ENCODE results near the gene GALNTL6.
"Not testable (repeated sequence)": the region's sequence is repeated elsewhere in the genome, so short reads cannot be mapped to it uniquely, and the experiment has no call there.

Gene GALNTL6

DNA sequence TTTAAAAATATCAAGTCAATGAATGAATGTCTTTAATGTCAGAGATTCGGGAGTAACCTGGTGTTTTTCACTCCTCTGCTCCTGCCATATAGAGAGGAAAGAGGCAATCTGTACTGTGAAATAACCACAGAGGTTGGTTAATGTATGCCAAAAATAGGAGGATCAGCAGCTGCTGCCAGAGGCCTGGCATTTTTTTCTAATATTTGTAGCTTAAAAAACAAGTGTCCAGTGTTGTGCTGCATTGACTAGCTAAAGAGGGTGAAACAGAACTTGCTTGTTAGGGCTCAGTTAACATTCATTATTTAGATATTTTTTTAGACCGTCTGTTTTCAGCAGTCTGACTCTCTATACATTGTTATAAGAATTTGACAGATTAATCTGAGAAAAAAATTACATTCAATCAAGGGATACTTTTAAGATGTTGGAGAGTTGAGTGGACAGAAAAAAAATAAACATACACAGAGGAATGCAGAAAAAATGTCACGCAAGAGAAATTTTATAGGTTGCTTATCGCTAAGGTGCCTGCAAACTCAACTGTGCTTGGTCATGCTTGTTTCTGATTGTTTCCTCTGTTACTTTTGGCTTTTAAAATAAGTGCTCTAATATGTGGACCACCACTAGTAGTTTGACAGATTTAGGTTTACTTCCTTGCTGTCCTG is 963.1 kb downstream of the GALNTL6 start:
- DNase-seq, result no peak

DNA sequence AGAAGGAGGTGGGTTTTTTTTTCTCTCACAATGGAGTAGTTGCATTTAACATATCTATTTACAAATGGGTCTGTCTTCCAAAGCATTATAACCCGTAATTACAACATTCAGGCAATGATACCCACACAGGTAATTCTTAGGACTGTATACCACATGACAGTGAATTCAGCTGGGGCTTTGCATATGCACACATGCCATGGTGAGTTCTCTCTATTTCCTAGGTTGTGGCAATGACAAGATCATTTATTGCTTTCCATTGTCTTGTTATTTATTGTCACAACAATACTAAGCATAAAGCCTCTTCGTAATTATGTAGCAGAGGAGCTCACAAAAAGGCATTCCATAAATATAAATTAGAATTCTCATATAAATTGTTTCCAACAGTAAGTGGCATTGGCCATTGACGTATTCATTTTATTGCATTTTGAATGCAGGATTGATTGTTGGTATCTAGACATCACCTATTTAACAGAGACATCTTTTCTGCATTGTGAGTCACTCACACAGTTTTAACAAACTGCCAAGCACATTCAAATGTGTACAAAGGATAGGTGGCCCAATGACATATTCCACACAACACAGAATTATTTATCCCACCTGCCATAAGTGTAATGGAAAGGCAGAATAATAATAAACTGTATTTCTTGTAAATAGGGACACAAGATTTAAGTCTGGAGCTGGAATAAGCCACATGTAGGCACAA is 964.7 kb downstream of the GALNTL6 start:
- no peak for DNase-seq

DNA sequence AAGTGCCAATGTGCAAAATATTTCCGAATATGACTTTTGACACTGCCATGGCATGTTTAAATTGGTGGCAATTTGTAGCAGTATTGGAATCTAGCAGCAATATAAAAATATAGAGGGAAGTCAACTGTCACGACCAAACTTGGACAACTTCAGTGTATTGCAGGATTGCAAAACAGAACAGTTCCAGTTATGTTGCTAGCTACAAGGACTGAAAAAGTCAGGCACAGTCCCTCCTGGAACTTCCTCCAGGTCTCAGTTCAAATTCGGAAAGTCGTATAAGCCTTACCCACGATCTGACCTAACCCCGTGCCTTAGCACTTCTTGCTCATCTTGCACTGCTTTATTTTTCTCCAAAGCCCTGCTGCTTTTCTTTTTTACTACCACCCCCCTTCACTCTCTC is 965.4 kb downstream of the GALNTL6 start:
- DNase-seq, result no peak

DNA sequence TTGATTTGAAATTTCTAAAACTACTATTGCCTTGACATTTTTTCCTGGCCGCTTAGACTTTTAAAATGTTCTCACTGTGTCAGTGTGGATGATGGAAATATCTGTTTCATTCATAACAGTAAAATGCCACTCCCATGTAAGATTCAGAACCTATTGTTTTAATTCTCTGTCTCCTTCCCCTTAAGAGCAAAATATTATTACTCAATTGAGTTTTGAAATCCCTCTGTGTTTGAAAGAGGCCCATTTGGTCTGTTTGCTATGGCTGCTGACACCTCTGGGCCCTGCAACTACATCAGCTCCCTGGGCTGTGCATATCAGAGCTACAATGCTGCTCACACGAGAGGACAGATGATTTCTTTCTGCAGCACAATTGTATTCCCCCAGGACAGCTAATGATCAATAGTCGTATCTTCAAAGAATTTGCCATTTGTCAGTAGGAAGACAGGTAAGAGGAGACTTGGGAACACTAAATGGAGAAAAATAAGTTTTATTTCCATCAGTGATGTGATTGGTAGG is 967.4 kb downstream of the GALNTL6 start:
- no peak for DNase-seq

DNA sequence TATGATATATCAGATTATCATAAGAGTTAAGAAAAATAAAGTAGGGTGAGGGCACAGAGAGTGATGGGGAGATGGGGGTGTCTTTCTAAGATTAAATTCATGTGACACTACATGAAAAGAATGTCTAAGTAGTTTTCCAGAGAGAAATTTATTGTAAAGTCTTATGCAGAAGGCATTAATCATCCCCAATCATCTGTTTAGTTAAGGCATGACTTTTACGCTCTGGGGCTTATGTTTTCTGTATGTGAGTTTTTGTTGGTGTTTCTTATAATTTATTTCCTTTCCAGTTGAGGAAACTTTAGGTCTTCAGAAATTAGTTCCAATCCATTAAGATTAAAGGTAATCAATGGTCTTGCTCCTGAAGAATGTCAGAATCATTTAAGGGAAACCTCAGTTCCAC is 972.4 kb downstream of the GALNTL6 start:
- no peak for DNase-seq

DNA sequence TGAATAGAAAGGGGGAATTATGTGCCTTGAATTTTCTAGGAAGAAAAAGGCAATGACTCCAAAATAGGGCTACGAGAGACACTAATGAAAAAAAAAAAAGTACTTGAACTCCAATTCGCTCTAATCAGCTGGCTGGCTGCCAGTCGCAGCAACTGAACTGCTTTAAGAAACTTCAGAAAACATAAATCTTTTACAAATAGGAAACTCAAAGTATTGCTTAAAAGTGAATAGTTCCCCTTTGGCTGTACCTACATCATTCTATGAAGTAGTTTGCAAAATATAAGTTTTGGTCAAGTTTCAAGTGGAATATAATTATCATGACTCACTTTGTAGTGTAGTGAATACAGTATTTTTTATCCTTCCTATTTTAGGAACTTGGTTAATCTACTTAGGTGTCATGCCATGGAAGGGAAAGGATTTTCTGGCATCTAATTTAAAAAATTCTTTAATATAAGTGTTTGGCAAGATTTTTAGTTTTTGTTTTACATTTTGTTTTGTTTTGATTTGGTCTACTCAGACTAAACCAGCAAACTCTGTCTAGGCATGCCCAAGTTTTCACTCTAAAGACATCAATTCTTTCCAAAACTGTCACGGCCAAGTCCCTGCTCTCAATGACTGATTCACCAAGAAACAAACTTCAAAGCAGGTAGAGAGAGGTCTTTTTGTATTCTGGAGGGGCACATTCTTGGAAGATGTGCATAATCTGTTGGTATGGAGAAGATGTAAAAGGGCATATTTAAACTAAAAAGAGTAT is 973.0 kb downstream of the GALNTL6 start:
- no peak for DNase-seq

DNA sequence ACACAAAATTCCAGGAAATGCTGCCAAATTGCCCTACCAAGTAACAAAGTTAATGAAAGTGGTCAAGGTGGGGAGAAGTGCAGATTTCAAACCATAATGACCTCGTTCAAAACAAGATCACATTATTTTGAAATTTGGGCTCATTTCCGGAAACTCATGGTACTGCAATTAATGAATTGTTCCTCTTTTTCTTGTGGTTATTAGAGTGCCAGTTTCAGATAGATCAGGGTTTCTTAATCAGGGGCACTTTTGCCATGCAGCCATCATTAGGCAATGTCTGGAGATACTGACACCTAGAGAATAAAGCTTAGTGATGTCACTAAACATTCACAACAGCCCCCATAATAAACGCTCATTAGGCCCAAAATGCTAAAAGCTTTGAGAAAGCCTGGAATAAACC is 973.9 kb downstream of the GALNTL6 start:
- no peak for DNase-seq

DNA sequence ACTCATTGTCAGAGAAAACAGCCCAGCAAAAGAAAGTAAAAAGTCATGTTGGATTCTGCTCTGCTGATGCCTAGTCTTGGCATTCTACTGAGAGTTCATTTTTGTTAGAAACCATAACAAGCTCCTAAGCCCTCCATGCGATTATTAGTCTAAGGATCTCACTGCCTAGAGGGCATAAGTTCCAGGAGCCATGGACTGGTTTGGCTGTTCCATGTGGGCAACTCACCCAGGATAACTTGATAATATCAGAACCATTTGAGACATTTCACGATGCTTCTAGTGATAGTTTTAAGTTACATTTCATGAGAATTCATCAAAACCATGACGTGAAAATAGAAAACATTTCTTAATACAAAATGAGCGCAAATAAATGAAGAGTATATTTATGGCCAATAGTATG is 978.6 kb downstream of the GALNTL6 start:
- DNase-seq, result no peak

DNA sequence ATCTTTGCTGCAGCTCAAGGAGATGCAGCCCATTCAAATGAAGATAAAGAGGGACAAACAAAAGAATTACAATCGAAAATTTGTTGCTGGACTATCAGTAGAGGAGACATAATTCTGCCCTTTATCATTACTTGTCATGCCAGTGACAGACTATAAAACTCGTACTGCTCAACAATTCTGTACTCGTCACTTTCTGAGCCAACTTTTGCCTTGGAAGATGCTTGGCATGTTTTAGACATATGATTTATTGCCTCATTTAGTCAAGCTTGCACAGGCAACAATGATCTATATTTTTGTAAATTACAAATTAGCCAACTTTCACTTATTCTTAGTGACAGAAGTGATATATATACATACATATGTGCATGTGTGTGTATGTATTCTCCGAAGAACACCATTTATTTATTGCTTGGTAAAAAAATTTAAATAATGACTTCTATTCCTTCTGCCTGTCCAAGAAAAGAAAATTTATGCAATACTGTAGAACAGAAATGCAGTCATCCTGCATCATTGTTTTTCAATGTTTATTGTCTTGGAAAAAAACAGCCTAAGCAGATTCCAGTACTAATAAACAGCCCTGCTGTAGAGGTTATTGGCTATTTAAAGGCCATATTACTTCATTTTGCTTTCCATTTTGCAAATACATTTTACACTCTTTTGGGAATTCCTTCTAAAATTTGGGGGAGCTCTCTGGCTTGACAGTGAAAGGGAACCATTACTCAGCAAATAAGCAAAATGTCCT is 980.5 kb downstream of the GALNTL6 start:
- DNase-seq, result no peak

DNA sequence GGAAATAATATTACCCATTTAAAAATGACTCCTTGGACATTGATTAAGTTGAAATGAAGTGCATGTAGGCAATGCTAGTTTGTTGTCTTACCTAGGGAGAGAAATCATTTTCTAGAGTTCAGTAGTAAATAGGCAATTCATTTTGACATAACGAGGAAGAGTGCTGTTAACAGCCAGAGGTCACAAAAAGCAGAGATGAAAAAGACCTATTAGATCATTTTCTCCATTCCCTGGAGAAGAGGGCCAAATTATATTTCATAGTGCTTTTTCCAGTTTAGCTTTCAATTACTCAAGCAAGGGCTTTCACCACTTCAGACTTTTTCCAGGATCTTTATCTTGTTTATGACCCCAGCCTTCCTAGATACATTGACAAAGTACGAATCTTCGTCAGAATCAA is 981.1 kb downstream of the GALNTL6 start:
- no peak for DNase-seq

DNA sequence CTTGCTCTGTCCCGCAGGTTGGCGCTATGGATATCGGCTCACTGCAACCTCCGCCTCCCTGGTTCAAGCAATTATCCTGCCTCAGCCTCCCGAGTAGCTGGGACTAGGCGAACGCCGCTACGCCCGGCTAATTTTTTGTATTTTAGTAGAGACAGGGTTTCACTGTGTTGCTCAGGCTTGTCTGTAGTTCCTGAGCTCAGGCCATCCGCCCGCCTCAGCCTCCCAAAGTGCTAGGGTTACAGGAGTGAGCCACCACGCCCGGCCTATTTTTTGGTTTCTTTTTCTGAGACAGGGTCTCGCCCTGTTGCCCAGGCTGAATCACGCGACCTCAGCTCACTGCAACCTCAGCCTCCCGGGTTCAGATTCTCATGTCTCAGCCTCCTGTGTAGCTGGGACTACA is 984.1 kb downstream of the GALNTL6 start:
- DNase-seq, result not testable (repeated sequence)

DNA sequence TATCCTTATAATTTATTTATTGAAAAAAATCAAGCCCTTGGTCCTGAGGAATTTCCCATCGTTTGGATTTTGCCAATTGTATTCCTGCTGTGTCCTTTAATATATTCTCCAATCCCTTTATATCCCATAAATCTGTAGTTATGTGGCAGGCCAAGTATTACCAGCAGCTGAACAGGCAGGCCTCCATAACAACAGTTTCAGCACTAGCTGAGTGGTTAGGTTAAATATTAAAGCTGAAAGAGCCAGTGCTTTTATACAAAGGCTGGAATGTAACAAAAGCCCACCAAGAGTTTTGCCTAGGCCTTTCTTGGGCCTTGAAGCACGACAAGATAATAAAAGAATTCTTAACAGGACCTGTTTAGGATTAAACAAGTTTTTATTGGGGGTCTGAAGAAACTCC is 988.8 kb downstream of the GALNTL6 start:
- no peak for DNase-seq

DNA sequence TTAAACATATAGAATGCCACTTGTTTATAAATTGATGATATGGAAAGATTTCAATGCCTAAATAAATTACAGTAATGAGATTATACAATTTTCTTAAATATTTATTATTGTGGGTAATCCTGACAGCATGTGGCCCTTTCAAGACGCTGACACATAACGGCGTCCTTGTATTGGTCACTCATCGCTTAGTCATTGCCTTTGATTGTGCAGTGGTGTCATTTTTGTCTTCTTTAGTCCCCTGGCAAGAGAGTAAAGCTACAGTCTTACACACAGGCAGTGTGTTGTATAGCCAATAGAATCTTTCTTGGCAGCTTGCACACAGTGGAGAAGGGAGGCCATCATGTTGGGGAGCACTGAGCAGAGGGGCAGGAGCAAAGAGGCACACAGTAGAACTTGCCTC is 993.6 kb downstream of the GALNTL6 start:
- no peak for DNase-seq

DNA sequence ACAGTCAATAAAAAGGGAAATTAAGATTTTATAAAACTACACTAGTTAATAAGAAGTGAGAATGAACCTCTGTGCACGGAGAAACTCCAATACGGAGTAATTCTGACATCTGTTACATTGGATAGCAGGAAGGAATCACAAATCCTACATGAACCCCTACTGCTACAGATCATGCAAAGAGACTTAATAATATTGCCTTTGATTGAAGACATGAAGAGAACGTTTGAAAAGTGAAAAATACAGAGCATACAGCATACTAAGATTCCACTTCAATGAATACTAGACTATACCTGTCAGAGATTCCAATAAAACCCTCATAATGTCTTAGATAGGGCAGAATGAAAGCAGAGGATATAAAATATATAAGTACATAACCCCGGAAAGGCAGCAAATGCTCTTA is 995.0 kb downstream of the GALNTL6 start:
- no peak for DNase-seq

DNA sequence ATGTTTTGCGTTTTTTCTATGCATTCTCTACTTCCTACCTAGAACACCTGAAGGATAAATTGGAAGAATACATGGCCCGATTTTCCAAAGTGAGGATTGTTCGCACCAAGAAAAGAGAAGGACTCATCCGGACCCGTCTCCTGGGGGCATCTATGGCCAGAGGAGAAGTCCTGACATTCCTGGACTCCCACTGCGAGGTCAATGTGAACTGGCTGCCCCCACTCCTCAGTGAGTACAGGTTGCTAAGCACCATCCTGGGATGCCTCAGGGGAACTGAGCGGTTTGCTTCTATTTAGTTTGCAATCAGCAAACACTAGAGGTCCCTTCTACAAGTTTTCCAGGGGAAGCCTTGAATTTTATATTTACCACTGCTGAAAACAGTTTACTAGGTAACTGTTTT is 996.1 kb downstream of the GALNTL6 start:
- DNase-seq, result no peak

DNA sequence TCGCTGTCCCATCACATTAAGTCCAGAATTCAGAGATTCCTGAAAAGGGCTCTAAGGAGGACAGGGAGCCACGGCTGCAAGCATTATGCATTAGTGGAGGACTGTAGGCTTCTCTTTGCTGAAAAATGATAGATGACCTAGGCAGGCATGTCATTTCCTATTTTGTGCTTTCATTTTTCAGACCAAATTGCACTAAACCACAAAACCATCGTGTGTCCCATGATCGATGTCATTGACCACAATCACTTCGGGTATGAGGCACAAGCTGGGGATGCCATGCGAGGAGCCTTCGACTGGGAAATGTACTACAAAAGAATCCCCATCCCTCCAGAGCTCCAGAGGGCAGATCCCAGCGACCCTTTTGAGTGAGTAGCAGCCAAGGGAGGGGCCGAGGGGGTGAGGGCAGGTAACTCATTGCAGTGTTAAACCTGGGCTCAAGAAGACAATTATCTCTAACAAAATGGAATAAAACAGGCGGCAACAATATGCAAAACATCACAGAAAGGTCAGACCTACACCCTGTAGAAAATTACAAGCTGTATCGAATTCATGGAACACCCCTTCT is 1000.2 kb downstream of the GALNTL6 start:
- no peak for DNase-seq

DNA sequence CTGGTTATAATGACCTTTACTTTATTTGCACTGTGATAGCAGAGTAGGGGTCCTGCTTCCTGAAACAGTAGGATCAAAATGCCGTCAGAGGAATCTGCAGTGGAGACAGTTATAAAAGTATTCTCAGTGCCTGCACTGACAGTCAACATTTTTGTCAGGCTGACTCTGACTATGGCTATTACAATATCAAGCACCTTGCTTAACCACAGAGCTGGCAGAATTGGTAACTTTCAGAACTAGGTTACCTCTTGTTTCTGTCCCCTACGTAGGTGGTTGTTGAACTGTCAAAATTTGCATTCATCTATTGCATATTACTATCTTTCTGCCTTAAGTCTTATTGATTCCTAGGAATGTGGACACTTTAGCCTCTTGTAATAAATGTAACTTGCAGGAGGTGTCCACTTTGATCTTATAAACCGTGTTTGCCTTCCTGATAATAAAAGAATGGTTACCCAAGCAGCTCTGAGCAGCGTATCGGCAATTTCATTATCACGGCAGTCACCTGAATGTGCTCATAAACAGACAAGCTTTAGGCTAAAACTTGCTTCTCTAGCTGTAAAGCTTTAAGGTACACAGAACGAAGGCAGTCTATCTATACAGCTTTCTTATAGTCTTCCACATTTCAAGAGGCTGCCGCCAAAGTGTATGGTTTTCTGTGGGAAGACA is 1002.4 kb downstream of the GALNTL6 start:
- no peak for DNase-seq

DNA sequence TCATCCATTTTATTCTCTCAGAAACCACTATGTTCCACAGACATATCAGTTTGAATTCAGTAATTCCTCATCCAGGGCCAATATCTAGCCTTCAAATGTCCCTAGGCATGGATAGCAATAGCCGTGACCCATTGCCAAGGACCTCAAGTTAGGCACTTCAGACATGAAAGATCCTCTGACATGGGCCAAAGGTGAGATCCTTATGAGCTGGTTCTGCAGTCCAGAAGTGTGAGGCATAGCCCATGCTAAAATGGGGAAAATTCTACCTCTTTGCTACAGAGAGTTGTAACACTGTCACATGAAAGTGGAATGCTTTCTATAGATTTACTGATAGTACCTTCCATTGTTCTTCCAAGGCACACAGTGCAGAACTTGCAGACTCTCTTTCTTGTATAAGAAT is 1005.7 kb downstream of the GALNTL6 start:
- DNase-seq, result no peak

DNA sequence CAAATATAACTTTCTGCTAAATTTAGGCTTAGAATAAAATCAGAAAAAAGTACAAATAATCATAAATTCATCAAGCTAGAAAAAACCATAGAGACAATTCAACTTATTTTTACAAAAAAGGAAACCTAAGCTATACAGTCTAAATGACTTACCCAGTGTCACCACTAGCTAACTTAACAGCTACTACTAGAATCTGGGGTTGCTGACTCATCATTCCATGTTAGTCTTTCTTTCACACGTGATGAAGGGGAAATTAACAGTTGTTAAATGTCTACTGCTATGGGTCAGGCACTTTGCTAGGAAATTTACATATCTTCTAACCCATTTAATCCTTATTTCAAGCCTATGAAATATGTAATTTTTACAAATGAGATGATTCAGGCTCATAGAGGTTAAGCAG is 1006.1 kb downstream of the GALNTL6 start:
- DNase-seq, result no peak

DNA sequence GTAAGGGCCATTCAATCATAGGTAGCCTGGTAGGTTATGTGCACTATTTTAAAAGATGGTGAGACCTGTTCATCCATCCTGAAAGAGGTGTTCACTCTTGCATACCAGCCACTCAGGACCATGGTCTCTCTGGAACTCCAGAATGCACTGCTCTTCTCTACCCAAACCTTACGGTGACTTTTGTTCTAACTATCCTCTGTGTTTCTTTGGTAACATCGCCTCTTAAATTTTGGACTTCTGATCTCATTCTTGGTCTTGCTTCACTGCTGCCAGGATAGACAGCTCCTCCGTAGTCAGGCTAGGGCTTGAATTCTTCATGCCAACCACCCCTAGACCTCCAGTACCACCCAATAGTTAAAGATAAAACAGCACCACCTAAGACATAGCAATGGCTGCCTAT is 1009.1 kb downstream of the GALNTL6 start:
- DNase-seq, result no peak

DNA sequence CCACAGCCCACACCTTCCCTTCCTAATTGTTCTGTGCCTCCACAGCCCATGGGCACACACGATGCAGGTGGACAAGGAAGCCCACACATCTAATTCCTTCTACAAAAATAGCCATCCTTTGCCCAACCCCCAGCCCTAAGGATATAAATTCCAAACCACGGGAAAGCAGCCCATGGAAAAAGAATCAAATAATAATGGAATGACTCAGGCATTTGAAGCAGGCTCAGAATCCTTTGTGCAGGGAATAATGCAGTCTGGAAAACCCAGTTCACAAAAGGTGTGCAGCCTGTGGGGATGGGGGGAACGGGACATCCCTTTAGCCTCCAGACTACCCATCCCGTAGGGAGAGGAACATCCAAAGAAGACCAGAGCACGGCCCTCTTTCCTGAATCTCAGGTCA is 1013.1 kb downstream of the GALNTL6 start:
- no peak for DNase-seq

DNA sequence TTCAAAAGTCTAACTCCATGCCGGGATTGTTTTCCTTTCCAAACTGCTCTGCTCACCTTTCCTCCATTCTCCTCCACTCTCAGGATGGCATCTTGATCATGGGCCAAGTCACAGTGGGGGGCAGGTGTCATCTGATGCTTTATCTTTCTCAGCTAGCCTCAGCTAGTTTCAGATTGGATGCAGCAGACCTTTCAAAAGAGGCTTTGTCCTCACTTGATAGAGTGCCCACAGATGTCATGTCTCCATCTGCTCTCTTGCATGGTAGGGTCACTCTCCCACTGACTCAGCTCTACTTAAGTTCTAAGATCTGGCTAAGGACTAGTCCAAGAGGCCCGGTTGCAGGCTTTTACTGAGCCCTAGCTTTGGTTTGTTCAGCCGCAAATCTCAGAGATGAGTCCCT is 1013.7 kb downstream of the GALNTL6 start:
- no peak for DNase-seq

Measured in activated CD4-positive, alpha-beta T cell treated with anti-CD3 and anti-CD28 coated beads for 48 hours (primary cell).